Measurements from ENCODE around the gene FADD.
A peak's percentile ranks its signal among the peaks of the same experiment; 100 is the strongest.

Gene FADD

DNA sequence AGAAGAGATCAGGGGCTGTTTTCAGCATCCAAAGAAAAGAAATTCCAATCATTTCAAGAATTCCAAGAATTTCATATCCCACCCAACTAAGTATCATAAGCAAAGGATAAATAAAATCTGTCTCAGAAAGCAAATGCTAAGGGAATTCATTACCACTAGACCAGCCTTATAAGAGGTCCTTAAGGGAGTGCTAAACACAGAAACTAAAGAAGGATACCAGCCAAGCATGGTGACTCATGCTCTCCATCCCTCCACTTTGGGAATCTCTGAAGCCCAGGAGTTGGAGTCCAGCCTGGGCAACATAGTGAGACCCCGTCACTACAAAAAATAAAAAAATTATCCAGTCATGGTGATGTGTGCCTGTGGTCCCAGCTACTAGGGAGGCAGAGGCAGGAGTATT lies 17.8 kb downstream of the FADD start:
- no peak overlapping the region for H3K4me3 ChIP-seq (ENCODE audit: low read length)
- no peak for DNase-seq (ENCODE audit: low read depth)
- TF ChIP-seq, protein P1, sequence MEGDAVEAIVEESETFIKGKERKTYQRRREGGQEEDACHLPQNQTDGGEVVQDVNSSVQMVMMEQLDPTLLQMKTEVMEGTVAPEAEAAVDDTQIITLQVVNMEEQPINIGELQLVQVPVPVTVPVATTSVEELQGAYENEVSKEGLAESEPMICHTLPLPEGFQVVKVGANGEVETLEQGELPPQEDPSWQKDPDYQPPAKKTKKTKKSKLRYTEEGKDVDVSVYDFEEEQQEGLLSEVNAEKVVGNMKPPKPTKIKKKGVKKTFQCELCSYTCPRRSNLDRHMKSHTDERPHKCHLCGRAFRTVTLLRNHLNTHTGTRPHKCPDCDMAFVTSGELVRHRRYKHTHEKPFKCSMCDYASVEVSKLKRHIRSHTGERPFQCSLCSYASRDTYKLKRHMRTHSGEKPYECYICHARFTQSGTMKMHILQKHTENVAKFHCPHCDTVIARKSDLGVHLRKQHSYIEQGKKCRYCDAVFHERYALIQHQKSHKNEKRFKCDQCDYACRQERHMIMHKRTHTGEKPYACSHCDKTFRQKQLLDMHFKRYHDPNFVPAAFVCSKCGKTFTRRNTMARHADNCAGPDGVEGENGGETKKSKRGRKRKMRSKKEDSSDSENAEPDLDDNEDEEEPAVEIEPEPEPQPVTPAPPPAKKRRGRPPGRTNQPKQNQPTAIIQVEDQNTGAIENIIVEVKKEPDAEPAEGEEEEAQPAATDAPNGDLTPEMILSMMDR (IDR thresholded peaks at IDR 0.05; ENCODE audit: insufficient read depth, low read depth, low read length, missing control alignments), result no peak

DNA sequence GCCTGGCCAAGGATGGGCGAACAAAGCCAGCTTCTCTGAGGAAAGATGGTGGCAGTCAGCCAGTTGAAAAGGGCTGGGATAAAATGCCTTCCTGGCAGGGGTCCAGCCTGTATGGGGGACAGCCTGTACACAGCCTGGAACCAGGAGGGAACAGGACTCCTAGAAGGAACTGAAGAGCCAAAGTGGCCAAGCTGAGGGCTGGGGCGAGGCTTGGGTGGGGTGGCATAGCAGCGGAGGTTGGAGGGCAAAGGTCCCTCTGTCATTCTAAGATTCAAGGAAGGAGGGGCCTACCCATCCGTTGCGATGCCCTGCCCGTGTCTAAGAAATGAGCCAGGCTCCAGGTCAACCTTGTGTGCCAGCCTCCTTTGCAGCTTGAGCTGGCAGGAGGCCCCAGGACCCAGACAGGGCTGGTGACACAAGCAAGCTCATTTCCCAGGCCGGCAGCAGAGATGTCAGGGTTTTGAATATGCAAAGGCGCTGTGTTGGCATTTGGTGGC lies 22.6 kb downstream of the FADD start:
- no peak for DNase-seq (ENCODE audit: low read depth)
- H3K4me3 ChIP-seq (ENCODE audit: low read length), result no peak overlapping the region
- TF ChIP-seq, protein P1 (IDR thresholded peaks at IDR 0.05; ENCODE audit: insufficient read depth, low read depth, low read length, missing control alignments), result no peak

DNA sequence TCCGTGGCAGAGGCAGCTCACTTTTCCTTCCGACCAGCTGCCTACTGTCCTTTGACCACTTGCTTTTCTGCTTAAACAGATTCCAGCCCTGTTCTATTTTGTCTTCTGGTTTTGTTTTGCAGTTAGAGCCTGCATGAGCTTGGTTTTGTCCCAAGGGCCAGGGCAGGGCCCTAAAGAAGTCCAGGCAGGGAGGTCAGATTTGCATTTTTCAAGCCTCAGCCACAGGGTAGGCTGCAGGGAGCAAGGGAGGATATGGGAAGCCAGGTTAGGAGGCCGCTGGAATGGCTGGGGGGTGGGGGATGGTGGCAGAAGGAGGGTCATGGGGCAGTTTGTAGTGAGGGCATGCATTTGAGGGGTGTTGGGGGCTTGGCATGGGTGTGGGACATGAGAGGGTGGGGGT lies 23.1 kb downstream of the FADD start:
- DNase-seq (ENCODE audit: low read depth), result no peak
- TF ChIP-seq, protein P1 (IDR thresholded peaks at IDR 0.05; ENCODE audit: insufficient read depth, low read depth, low read length, missing control alignments), result no peak
- H3K4me3 ChIP-seq (ENCODE audit: low read length), result no peak overlapping the region

DNA sequence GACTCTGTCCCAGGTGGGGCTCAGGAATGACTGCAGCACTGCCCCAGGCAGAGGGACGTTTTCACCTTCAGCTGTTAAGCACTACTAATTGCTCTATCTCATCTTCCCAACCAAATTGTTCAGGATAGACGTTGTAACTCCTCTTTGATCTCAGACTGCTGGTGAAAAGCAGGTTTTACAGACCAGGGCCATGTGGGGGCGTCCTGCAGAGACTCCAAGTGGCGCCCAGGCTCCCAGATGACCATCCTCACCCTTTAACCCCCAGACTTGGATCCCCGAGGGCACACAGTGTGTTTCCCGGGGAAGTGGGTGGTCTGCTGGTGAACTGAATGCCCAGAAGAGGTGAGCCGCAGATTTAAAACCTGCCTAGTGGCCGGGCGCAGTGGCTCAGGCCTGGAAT lies 23.9 kb downstream of the FADD start:
- DNase-seq (ENCODE audit: low read depth), result no peak
- TF ChIP-seq, protein P1 (IDR thresholded peaks at IDR 0.05; ENCODE audit: insufficient read depth, low read depth, low read length, missing control alignments), result peak; percentile 12
- H3K4me3 ChIP-seq (ENCODE audit: low read length), result no peak overlapping the region

DNA sequence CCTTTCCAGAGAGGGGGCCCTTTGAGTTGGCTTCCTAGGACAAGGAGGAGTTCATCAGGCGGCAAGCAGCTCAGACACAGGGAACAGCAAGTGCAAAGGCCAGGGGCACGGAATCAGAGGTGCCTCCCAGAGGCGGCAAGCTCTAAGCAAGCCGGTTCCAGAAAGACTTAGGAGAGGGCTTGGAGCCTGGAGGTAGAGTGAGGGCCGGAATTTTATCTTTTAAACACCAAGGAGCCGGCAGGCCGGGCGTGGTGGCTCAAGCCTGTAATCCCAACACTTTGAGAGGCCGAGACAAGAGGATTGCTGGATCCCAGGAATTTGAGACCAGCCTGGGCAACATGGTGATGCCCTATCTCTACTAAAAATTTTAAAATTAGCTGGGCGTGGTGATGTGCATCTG lies 26.6 kb downstream of the FADD start:
- DNase-seq (ENCODE audit: low read depth), result no peak
- TF ChIP-seq, protein P1 (IDR thresholded peaks at IDR 0.05; ENCODE audit: insufficient read depth, low read depth, low read length, missing control alignments), result no peak
- no peak overlapping the region for H3K4me3 ChIP-seq (ENCODE audit: low read length)

DNA sequence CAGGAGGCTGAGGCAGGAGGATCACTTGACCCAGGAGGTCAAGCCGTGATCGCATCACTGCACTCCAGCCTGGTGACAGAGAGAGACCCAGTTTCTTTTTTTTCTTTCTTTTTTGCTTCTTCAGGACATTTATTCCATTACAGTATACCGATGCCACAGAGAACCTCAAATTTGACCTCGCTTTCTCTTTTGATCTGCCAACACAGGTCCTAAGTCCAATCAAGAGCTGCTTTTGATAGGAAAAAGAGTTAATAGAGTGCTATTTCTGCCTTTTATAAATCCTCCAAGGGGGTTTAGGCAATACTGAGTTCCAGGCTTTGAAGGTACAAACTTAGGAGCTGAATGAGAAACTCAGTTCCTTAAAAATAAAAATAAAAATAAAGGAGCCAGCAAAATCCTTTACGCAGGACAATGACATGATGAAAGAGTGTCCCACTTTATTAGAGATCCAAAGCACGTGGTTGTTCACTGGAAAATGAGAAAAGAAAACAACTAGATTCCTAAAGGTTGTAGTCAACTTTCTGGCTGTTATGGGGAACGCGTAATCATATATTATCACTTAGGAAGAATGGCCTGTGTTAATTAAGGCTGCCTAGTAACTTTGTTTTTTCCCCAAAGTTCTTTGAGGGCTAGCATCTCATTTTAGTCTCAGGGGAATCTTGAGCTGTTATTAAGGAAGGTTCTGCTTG lies 27.2 kb downstream of the FADD start:
- DNase-seq (ENCODE audit: low read depth), result no peak
- no peak overlapping the region for H3K4me3 ChIP-seq (ENCODE audit: low read length)
- TF ChIP-seq, protein P1 (IDR thresholded peaks at IDR 0.05; ENCODE audit: insufficient read depth, low read depth, low read length, missing control alignments), result no peak
